Urinary bladder (tissue), 4 donors: ENCODE data around the gene ARID2. TPM values are rescaled to one million over a fixed set of nuclear protein-coding genes. Genes with fewer than 3 reads are reported as not detected.

Experiments
- DNase-seq: peaks from one replicate; pipeline ENCODE4 v3.0.0-alpha.2; 2015; ENCODE audit errors: extremely low spot score
- H3K27ac ChIP-seq: one replicate; pipeline ENCODE4 v1.5.1; 2013; ENCODE audit warnings: low read depth, mild to moderate bottlenecking, moderate library complexity
- H3K36me3 ChIP-seq: one replicate; pipeline ENCODE4 v1.6.1; 2013; ENCODE audit warnings: mild to moderate bottlenecking, moderate library complexity; ENCODE audit not compliant: insufficient read depth
- H3K4me1 ChIP-seq: one replicate; pipeline ENCODE4 v1.6.1; 2013; ENCODE audit warnings: mild to moderate bottlenecking, moderate library complexity; ENCODE audit not compliant: insufficient read depth
- H3K4me3 ChIP-seq: one replicate; pipeline ENCODE4 v1.5.1; 2013; ENCODE audit warnings: low read depth, low read length
- WGBS: extraction: QIAGEN DNeasy Blood & Tissue Kit; methylation state at CpG from one replicate; pipeline ENCODE4 v1.1.7; 2013; 5-methylcytosine and 5-hydroxymethylcytosine counted together
- polyA plus RNA-seq: library from polyadenylated mRNA; stranded (reverse); fragments of 200-250 nt; gene quantifications from one replicate; pipeline ENCODE4 v1.2.3, GENCODE V29; 2013
- total RNA-seq: library from RNA; depleted of rRNA; stranded (reverse); fragments of >200 nt; gene quantifications from one replicate; pipeline ENCODE4 v1.2.3, GENCODE V29; 2014
- donor health status: healthy with polysubstance abuse.
- donor health status: healthy.

Gene ARID2
- total and polyA plus RNA-seq, 2 donors, result 7.6 to 77.4 TPM

- Histone ChIP-seq H3K36me3 (no peaks in the 10 kb centered on the region), H3K4me1 (no peaks in the 10 kb centered on the region), H3K4me3 (peak overlapping the region; percentile 75), H3K27ac (peak overlapping the region; percentile 98)
- under 1% methylated on average over 45 of the region's 45 CpGs for WGBS
- peak; percentile 90 for DNase-seq
Measured at GRCh38 chr12:45727301-45727979, 2.1 kb upstream of the ARID2 start.

DNA sequence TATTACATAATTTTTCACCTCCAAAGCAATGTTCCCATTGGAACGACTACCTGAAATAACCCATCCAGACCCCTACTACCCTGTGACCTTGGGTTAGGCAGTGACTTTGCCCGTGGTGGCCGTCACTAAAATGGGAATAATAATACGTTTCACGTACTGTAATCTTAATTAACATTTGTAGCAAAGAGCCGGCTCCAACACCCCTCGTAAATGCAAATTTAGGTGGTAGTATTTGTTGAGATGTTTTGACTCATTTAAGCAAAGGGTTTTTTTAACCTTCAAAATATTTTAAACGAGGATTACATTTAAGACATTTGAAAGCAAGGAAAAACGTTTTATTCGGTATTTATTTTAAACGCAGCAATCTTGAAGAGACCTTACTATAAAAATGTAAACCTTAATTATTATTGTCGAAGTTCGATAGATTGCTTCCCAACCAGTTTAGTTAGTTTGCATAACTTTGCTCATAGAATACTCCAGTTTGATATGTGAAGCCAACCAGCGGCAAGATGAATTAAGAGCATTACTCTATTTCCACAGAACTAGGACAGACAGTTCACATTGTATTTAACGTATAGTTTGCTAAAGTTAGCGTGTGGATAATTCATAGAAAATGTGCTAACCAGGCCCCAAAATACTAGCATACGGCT is 1.4 kb upstream of the ARID2 start:
- Histone ChIP-seq H3K27ac (peak overlapping the region; percentile 100), H3K36me3 (no peaks in the 10 kb centered on the region), H3K4me1 (no peaks in the 10 kb centered on the region), H3K4me3 (peak overlapping the region; percentile 95)
- WGBS, result under 1% methylated on average over 17 of the region's 17 CpGs
- no peak for DNase-seq

- WGBS, result under 1% methylated on average over 65 of the region's 65 CpGs
Measured at GRCh38 chr12:45728630-45729232, 775 bp upstream of the ARID2 start.

GRCh38 chr12:45730084-45730347 is 510 bp downstream of the ARID2 start:
- H3K4me3 ChIP-seq, result peak overlapping the region; percentile 95
- peak overlapping the region; percentile 100 for H3K27ac ChIP-seq
- H3K36me3 ChIP-seq, result no peaks in the 10 kb centered on the region
- DNase-seq, result no peak
- WGBS, result under 1% methylated on average over 26 of the region's 26 CpGs
- H3K4me1 ChIP-seq, result no peaks in the 10 kb centered on the region

More at GRCh38 chr12:45728630-45729232, 775 bp upstream of the ARID2 start:
- peak; percentile 94 for DNase-seq
- no peaks in the 10 kb centered on the region for H3K36me3 ChIP-seq
- peak overlapping the region; percentile 95 for H3K4me3 ChIP-seq
- H3K27ac ChIP-seq, result peak overlapping the region; percentile 100
- no peaks in the 10 kb centered on the region for H3K4me1 ChIP-seq

- peak overlapping the region; percentile 95 for H3K4me3 ChIP-seq
- peak overlapping the region; percentile 100 for H3K27ac ChIP-seq
- DNase-seq, result peak; percentile 17
- H3K4me1 ChIP-seq, result no peaks in the 10 kb centered on the region
- no peaks in the 10 kb centered on the region for H3K36me3 ChIP-seq
- under 1% methylated on average over 65 of the region's 67 CpGs for WGBS
Measured at GRCh38 chr12:45730348-45731189, 1.1 kb downstream of the ARID2 start.

DNA sequence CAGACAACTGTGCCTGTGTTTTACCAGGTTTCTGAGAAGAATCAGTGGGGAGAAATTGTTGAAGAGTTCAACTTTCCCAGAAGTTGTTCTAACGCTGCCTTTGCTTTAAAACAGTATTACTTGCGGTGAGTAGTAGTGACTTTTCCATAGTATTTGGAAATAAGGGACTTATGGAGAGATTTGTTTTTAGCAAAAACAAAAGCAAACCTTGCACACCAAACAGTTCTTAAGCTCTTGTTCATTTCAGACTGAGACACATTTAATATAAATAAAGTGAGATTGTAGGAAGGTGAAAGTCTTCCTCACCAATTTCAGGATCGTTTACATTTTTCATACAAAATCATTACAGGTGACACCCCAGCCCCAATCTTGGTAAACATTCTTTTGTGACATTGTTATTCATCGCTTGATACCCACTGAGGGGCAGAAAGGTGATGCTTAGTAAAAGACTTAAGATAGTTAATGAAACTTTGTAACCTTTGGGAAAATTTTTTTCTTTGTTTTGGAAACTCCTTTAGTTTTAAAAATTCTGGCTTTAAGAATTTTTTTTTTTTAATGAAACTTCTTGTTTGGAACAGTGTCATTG is 1.8 kb downstream of the ARID2 start:
- H3K4me1 ChIP-seq, result no peaks in the 10 kb centered on the region
- 14% methylated on average over 4 of the region's 4 CpGs for WGBS
- DNase-seq, result no peak
- peak overlapping the region; percentile 95 for H3K4me3 ChIP-seq
- no peaks in the 10 kb centered on the region for H3K36me3 ChIP-seq
- peak overlapping the region; percentile 100 for H3K27ac ChIP-seq

- 18% methylated on average over 5 of the region's 5 CpGs for WGBS
- no peaks in the 10 kb centered on the region for H3K4me1 ChIP-seq
- H3K4me3 ChIP-seq, result no peak overlapping the region
Measured at GRCh38 chr12:45732250-45732649, 2.7 kb downstream of the ARID2 start.

GRCh38 chr12:45732936-45733335 is 3.4 kb downstream of the ARID2 start:
- Histone ChIP-seq H3K4me3 (no peak overlapping the region), H3K27ac (peak overlapping the region; percentile 23), H3K36me3 (no peaks in the 10 kb centered on the region), H3K4me1 (no peaks in the 10 kb centered on the region)
- DNase-seq, result no peak

More at GRCh38 chr12:45732250-45732649, 2.7 kb downstream of the ARID2 start:
- no peak for DNase-seq
- H3K27ac ChIP-seq, result no peak overlapping the region
- H3K36me3 ChIP-seq, result no peaks in the 10 kb centered on the region

GRCh38 chr12:45737638-45738037 is 8.1 kb downstream of the ARID2 start:
- Histone ChIP-seq H3K36me3 (no peaks in the 10 kb centered on the region), H3K4me3 (no peak overlapping the region), H3K27ac (no peak overlapping the region), H3K4me1 (no peaks in the 10 kb centered on the region)
- no peak for DNase-seq

DNA sequence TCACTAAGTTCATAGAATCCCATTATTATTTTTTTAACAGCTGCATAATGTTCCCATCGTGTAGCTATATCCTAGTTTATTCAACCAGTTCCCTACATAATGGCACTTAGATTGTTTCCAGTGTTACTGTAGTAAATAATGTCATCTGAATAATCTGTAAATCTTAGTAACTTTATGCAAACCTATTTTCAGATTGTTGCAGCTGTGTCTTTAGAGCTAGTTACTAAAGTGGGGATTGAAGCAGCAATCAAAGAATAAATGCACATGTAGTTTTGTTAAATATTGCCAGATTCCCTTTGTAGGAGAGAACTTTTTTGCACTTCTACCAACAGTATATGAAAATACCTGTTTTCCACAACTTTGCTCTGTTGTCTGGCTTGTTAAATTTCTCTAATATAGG is 13.1 kb downstream of the ARID2 start:
- DNase-seq, result no peak
- 95% methylated on average over 1 of the region's 1 CpG for WGBS
- H3K4me1 ChIP-seq, result no peaks in the 10 kb centered on the region
- no peak overlapping the region for H3K4me3 ChIP-seq
- no peak overlapping the region for H3K27ac ChIP-seq
- H3K36me3 ChIP-seq, result no peaks in the 10 kb centered on the region

DNA sequence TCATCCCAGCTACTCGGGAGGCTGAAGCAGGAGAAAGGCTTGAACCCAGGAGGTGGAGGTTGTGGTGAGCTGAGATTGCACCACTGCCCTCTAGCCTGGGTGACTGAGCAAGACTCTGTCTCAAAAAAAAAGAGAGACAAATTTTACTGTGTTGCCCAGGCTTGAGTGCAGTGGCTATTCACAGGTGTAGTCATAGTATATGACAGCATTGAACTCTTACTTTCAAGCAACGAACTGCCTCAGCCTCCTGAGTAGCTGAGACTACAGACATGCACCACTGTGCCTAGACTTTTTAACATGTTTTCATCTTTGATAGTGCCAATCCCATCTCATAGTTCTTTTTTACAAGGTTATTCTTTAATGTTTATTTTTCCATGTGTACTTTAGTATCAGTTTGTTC is 13.7 kb downstream of the ARID2 start:
- H3K4me3 ChIP-seq, result no peak overlapping the region
- WGBS, result 92% methylated on average over 2 of the region's 2 CpGs
- H3K36me3 ChIP-seq, result no peaks in the 10 kb centered on the region
- no peak for DNase-seq
- H3K4me1 ChIP-seq, result no peaks in the 10 kb centered on the region
- no peak overlapping the region for H3K27ac ChIP-seq

- Histone ChIP-seq H3K4me3 (no peak overlapping the region), H3K4me1 (peaks cover 1% of the 10 kb centered on the region), H3K36me3 (peaks cover 2% of the 10 kb centered on the region), H3K27ac (no peak overlapping the region)
- 81% methylated on average over 1 of the region's 1 CpG for WGBS
- DNase-seq, result no peak
Measured at GRCh38 chr12:45745861-45746277, 16.4 kb downstream of the ARID2 start.

GRCh38 chr12:45756666-45757065 is 27.2 kb downstream of the ARID2 start:
- 75% methylated on average over 3 of the region's 3 CpGs for WGBS
- no peak overlapping the region for H3K4me3 ChIP-seq
- DNase-seq, result no peak
- no peaks in the 10 kb centered on the region for H3K4me1 ChIP-seq
- H3K27ac ChIP-seq, result no peak overlapping the region
- H3K36me3 ChIP-seq, result no peaks in the 10 kb centered on the region
